ENCODE data around the gene ALX4.

ALX4 gene

DNA sequence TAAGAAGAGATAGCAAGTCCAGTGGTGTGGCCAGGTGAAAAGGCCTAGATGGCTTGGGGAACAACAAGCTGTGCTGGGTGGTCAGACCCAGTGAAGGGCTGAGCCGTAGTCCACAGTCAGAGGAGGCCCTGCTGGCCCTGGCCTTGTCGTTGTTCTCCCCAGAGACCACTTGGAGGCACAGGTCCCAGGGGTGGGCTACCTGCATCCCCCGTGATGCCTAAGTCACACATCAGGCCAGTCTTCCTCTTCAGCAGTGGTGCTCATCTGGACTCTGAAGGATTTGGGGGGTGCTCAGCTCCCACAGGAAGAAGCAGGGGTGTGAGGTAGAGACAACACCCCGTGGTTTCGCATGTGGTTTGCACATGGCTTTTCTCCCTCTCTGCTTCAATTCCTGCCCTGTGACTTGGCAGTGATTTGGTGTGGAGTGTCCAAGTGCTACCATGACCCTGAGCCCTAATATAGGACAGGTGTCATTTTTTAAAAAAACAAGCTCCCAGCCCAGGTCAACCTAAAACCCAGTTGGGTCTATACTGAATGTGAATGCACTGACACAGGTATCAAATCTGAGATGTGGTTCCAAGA lies 51.0 kb downstream of the ALX4 start:
- Histone ChIP-seq H3K18ac (ENCODE audit: low read depth in 1 of 2, low read length in 2 of 2) (no peak overlapping the region), H2BK120ac (ENCODE audit: low read depth, low read length) (no peak overlapping the region), H2AK5ac (ENCODE audit: low read length, severe bottlenecking) (no peak overlapping the region), H2BK12ac (ENCODE audit: low read length in 2 of 2) (no peak overlapping the region), H3K4me3 (ENCODE audit: insufficient read depth in 1 of 2, low read depth in 1 of 2, low read length in 2 of 2) (no peak overlapping the region), H2BK15ac (ENCODE audit: low read depth, poor library complexity, severe bottlenecking) (no peak overlapping the region), H4K8ac (ENCODE audit: low read length) (no peak overlapping the region), H3K27me3 (ENCODE audit: control insufficient read depth in 1 of 2, insufficient read depth in 1 of 2, low read length in 2 of 2) (peaks cover 0 to 19% of the 10 kb centered on the region in 2 experiments), H3K9me3 (ENCODE audit: control insufficient read depth, low read length) (no peaks in the 10 kb centered on the region), H3K14ac (ENCODE audit: low read length in 2 of 2) (no peak overlapping the region), H3K36me3 (ENCODE audit: control insufficient read depth in 1 of 2, insufficient read depth in 2 of 2, low read depth in 1 of 2, low read length in 2 of 2) (peaks cover 0 to 5% of the 10 kb centered on the region in 2 experiments), H2AFZ (ENCODE audit: low read depth, low read length) (no peak overlapping the region), H3K27ac (ENCODE audit: low read length, poor library complexity, severe bottlenecking) (no peak overlapping the region), H3K79me1 (replicated peaks; ENCODE audit: low read length, poor library complexity, severe bottlenecking) (no peaks in the 10 kb centered on the region), H3K4me2 (ENCODE audit: low read length, poor library complexity, severe bottlenecking) (no peak overlapping the region), H2BK5ac (ENCODE audit: low read depth, low read length, poor library complexity, severe bottlenecking) (no peak overlapping the region), H3K4ac (ENCODE audit: low read depth in 1 of 2, low read length in 2 of 2) (no peak overlapping the region), H3K4me1 (ENCODE audit: control insufficient read depth, insufficient read depth, low read depth, low read length) (no peaks in the 10 kb centered on the region), H4K91ac (ENCODE audit: low read length) (no peak overlapping the region), H3K23ac (ENCODE audit: low read length in 2 of 2) (no peak overlapping the region), H3K9ac (ENCODE audit: low read length) (no peak overlapping the region)
- WGBS, result 99% methylated on average over 5 of the region's 5 CpGs
- no peak for DNase-seq

DNA sequence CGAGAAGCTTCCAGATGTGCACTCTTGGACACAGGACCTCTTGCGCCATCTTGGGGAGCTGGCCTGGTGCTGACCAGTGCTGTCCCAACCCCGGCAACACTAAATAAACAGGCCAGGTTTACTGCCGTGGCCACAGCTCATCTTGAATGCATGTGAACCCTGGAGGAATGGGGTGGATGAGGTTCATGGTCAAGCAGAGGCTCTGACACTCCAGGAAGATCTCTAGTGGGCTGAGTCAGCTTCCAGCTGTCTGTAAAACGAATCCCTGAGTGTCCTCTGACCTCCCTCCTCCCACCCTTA lies 51.8 kb downstream of the ALX4 start:
- no peak overlapping the region for H2AK5ac ChIP-seq (ENCODE audit: low read length, severe bottlenecking)
- H2BK120ac ChIP-seq (ENCODE audit: low read depth, low read length), result no peak overlapping the region
- no peak overlapping the region for H4K8ac ChIP-seq (ENCODE audit: low read length)
- H3K4ac ChIP-seq (ENCODE audit: low read depth in 1 of 2, low read length in 2 of 2), result no peak overlapping the region
- peaks cover 6% of the 10 kb centered on the region for H3K9me3 ChIP-seq (ENCODE audit: control insufficient read depth, low read length)
- H2BK5ac ChIP-seq (ENCODE audit: low read depth, low read length, poor library complexity, severe bottlenecking), result no peak overlapping the region
- peaks cover 0 to 5% of the 10 kb centered on the region in 2 experiments for H3K36me3 ChIP-seq (ENCODE audit: control insufficient read depth in 1 of 2, insufficient read depth in 2 of 2, low read depth in 1 of 2, low read length in 2 of 2)
- DNase-seq, result peak; percentile 26
- H2AFZ ChIP-seq (ENCODE audit: low read depth, low read length), result no peak overlapping the region
- no peak overlapping the region for H3K27ac ChIP-seq (ENCODE audit: low read length, poor library complexity, severe bottlenecking)
- no peaks in the 10 kb centered on the region for H3K4me1 ChIP-seq (ENCODE audit: control insufficient read depth, insufficient read depth, low read depth, low read length)
- H2BK12ac ChIP-seq (ENCODE audit: low read length in 2 of 2), result no peak overlapping the region
- no peak overlapping the region for H3K14ac ChIP-seq (ENCODE audit: low read length in 2 of 2)
- no peak overlapping the region for H2BK15ac ChIP-seq (ENCODE audit: low read depth, poor library complexity, severe bottlenecking)
- H4K91ac ChIP-seq (ENCODE audit: low read length), result no peak overlapping the region
- peaks cover 0 to 19% of the 10 kb centered on the region in 2 experiments for H3K27me3 ChIP-seq (ENCODE audit: control insufficient read depth in 1 of 2, insufficient read depth in 1 of 2, low read length in 2 of 2)
- H3K4me2 ChIP-seq (ENCODE audit: low read length, poor library complexity, severe bottlenecking), result no peak overlapping the region
- H3K23ac ChIP-seq (ENCODE audit: low read length in 2 of 2), result no peak overlapping the region
- 68% methylated on average over 5 of the region's 5 CpGs for WGBS
- H3K79me1 ChIP-seq (replicated peaks; ENCODE audit: low read length, poor library complexity, severe bottlenecking), result no peaks in the 10 kb centered on the region
- H3K9ac ChIP-seq (ENCODE audit: low read length), result no peak overlapping the region
- H3K4me3 ChIP-seq (ENCODE audit: insufficient read depth in 1 of 2, low read depth in 1 of 2, low read length in 2 of 2), result no peak overlapping the region
- H3K18ac ChIP-seq (ENCODE audit: low read depth in 1 of 2, low read length in 2 of 2), result no peak overlapping the region

DNA sequence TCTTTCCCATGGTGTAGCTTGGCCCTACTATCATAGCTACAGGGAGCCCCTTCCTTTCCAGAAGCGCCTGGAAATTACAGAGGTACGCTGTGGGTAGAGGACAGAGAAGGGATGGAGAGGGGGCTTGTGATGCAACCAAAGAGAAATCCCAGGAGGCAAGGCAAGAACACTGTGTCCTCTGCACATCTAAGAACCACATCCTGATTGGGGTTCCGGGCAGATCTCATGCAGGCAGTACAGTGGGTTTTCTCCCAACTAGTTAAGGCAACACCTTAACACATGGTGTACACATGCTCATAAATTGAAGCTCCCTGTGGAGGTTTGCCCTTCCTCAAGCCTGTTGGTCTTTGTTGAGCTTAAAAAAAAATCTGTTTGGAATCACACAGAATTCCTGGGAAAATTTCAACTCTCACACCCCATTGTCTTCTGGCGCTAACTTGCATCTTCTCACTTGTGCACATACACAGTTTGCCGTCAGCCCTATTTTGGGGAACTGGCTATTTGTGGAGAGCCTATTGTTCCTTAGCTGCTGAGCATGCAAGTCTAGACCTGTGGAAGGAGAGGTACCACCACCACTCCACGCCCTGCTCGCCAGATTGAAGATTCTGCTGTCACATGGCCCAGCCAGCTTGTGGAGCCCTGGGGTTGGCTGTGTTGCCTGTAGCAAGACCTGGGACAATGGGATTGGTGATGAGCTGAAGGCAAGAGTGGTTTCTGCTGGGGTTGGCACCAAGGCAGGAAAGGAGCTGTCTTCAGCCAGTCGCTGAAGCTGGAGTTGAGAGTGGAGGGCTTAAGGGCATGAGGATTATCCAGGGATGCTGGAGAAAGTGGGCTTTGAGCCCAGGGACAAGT lies 52.4 kb downstream of the ALX4 start:
- Histone ChIP-seq H2AK5ac (ENCODE audit: low read length, severe bottlenecking) (no peak overlapping the region), H2BK15ac (ENCODE audit: low read depth, poor library complexity, severe bottlenecking) (no peak overlapping the region), H3K23ac (ENCODE audit: low read length in 2 of 2) (no peak overlapping the region), H3K79me1 (replicated peaks; ENCODE audit: low read length, poor library complexity, severe bottlenecking) (no peaks in the 10 kb centered on the region), H3K14ac (ENCODE audit: low read length in 2 of 2) (no peak overlapping the region), H3K27ac (ENCODE audit: low read length, poor library complexity, severe bottlenecking) (no peak overlapping the region), H4K8ac (ENCODE audit: low read length) (no peak overlapping the region), H2BK5ac (ENCODE audit: low read depth, low read length, poor library complexity, severe bottlenecking) (no peak overlapping the region), H2BK120ac (ENCODE audit: low read depth, low read length) (no peak overlapping the region), H3K36me3 (ENCODE audit: control insufficient read depth in 1 of 2, insufficient read depth in 2 of 2, low read depth in 1 of 2, low read length in 2 of 2) (peaks cover 0 to 5% of the 10 kb centered on the region in 2 experiments), H3K4me2 (ENCODE audit: low read length, poor library complexity, severe bottlenecking) (no peak overlapping the region), H3K9me3 (ENCODE audit: control insufficient read depth, low read length) (peaks cover 11% of the 10 kb centered on the region), H2BK12ac (ENCODE audit: low read length in 2 of 2) (no peak overlapping the region), H3K27me3 (ENCODE audit: control insufficient read depth in 1 of 2, insufficient read depth in 1 of 2, low read length in 2 of 2) (peaks cover 0 to 19% of the 10 kb centered on the region in 2 experiments), H2AFZ (ENCODE audit: low read depth, low read length) (no peak overlapping the region), H3K4me1 (ENCODE audit: control insufficient read depth, insufficient read depth, low read depth, low read length) (no peaks in the 10 kb centered on the region), H3K9ac (ENCODE audit: low read length) (no peak overlapping the region), H3K18ac (ENCODE audit: low read depth in 1 of 2, low read length in 2 of 2) (no peak overlapping the region), H3K4ac (ENCODE audit: low read depth in 1 of 2, low read length in 2 of 2) (no peak overlapping the region), H3K4me3 (ENCODE audit: insufficient read depth in 1 of 2, low read depth in 1 of 2, low read length in 2 of 2) (no peak overlapping the region), H4K91ac (ENCODE audit: low read length) (no peak overlapping the region)
- WGBS, result 95% methylated on average over 8 of the region's 8 CpGs
- no peak for DNase-seq

DNA sequence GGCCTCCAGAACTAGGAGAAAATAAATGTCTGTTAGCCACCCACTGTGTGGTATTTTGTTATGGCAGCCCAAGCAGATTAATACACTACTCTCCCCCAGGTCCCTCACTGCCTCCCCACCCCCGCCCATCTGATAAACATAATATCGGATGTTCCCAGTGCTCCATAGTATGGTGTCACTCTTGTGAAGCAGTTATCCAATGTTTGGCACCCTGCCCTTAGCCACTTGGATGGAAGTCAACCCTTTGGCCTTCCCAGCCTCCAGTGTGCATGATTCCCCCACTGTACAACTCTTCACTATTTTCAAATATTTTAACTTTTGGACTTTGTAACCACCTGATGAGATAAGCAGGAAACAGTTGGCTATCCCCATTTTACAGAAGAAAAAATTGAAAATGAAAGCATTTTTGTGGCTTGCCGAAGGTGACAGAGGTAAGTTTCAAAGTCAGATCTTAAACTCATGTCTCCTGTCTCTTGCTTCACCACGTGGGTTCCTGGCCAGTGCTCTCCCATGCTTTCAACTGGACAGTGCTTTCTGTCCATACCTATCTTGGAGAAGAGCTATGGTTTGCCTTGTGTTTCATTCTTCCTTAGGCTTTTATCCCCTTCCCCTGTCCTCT lies 53.2 kb downstream of the ALX4 start:
- Histone ChIP-seq H2AFZ (ENCODE audit: low read depth, low read length) (no peak overlapping the region), H2BK15ac (ENCODE audit: low read depth, poor library complexity, severe bottlenecking) (no peak overlapping the region), H2AK5ac (ENCODE audit: low read length, severe bottlenecking) (no peak overlapping the region), H4K91ac (ENCODE audit: low read length) (no peak overlapping the region), H2BK120ac (ENCODE audit: low read depth, low read length) (no peak overlapping the region), H3K27me3 (ENCODE audit: control insufficient read depth in 1 of 2, insufficient read depth in 1 of 2, low read length in 2 of 2) (peaks cover 0 to 15% of the 10 kb centered on the region in 2 experiments), H3K4me3 (ENCODE audit: insufficient read depth in 1 of 2, low read depth in 1 of 2, low read length in 2 of 2) (no peak overlapping the region), H3K4me1 (ENCODE audit: control insufficient read depth, insufficient read depth, low read depth, low read length) (no peaks in the 10 kb centered on the region), H2BK12ac (ENCODE audit: low read length in 2 of 2) (no peak overlapping the region), H3K9me3 (ENCODE audit: control insufficient read depth, low read length) (peaks cover 19% of the 10 kb centered on the region), H3K79me1 (replicated peaks; ENCODE audit: low read length, poor library complexity, severe bottlenecking) (no peaks in the 10 kb centered on the region), H3K9ac (ENCODE audit: low read length) (no peak overlapping the region), H3K18ac (ENCODE audit: low read depth in 1 of 2, low read length in 2 of 2) (no peak overlapping the region), H3K23ac (ENCODE audit: low read length in 2 of 2) (no peak overlapping the region), H3K14ac (ENCODE audit: low read length in 2 of 2) (no peak overlapping the region), H3K4ac (ENCODE audit: low read depth in 1 of 2, low read length in 2 of 2) (no peak overlapping the region), H2BK5ac (ENCODE audit: low read depth, low read length, poor library complexity, severe bottlenecking) (no peak overlapping the region), H3K36me3 (ENCODE audit: control insufficient read depth in 1 of 2, insufficient read depth in 2 of 2, low read depth in 1 of 2, low read length in 2 of 2) (peaks cover 5 to 6% of the 10 kb centered on the region in 2 experiments), H3K27ac (ENCODE audit: low read length, poor library complexity, severe bottlenecking) (no peak overlapping the region), H4K8ac (ENCODE audit: low read length) (no peak overlapping the region), H3K4me2 (ENCODE audit: low read length, poor library complexity, severe bottlenecking) (no peak overlapping the region)
- DNase-seq, result no peak
- WGBS, result 93% methylated on average over 4 of the region's 4 CpGs
